K562 (cell line): ENCODE data around the gene PIM3. TPM values are rescaled to one million over a fixed set of nuclear protein-coding genes. Genes with fewer than 3 reads are reported as not detected.

Source experiments
- CAMTA2 ChIP-seq: fragments of 250-450 bp; sonication (Bioruptor Pico); conservative IDR thresholded peaks from 2 replicates; pipeline ENCODE4 v1.5.1; 2022
- CHD1 ChIP-seq: fragments of 200-600 bp; sonication (generic); IDR thresholded peaks from one replicate; pipeline ENCODE4 v1.6.1; 2012; ENCODE audit warnings: mild to moderate bottlenecking, moderate library complexity, low read length, inconsistent platforms
- HEY1 ChIP-seq: fragments of 250-450 bp; sonication (Bioruptor Pico); IDR thresholded peaks from 2 replicates; pipeline ENCODE4 v1.5.0; 2020; ENCODE audit warnings: mild to moderate bottlenecking, moderate library complexity, borderline replicate concordance
- KDM1A ChIP-seq, 2 experiments: fragments of 450-650 bp; IDR thresholded peaks; 2 replicates each; pipeline ENCODE4 v1.6.1; 2016; ENCODE audit warnings: mild to moderate bottlenecking in 2 of 2
- KDM5B ChIP-seq: fragments of 200-600 bp; sonication (generic); IDR thresholded peaks from 2 replicates; pipeline ENCODE4 v1.6.1; 2012; ENCODE audit warnings: low read depth, mild to moderate bottlenecking, moderate library complexity, low read length, control low read depth, inconsistent platforms; ENCODE audit not compliant: insufficient replicate concordance
- PHF20 ChIP-seq: fragments of 450-650 bp; IDR thresholded peaks from 2 replicates; pipeline ENCODE4 v1.6.1; 2018; ENCODE audit not compliant: partially characterized antibody
- RBM15 ChIP-seq: fragments of 200-400 bp; formaldehyde crosslinking; IDR thresholded peaks from 2 replicates; pipeline ENCODE4 v1.6.1; 2018; ENCODE audit warnings: mild to moderate bottlenecking, low read length, moderate library complexity; ENCODE audit not compliant: insufficient read depth
- RBM39 ChIP-seq: fragments of 200-400 bp; formaldehyde crosslinking; optimal IDR thresholded peaks from 2 replicates; pipeline ENCODE3; 2018; ENCODE audit warnings: low read depth, low read length
- RNF2 ChIP-seq: sonication (generic); IDR thresholded peaks from 2 replicates; pipeline ENCODE4 v1.6.1; 2016
- RUNX1 ChIP-seq: sonication (generic); IDR thresholded peaks from 2 replicates; pipeline ENCODE4 v1.6.1; 2016; ENCODE audit warnings: antibody characterized with exemption, low read depth
- SETDB1 ChIP-seq: IDR thresholded peaks from one replicate; pipeline ENCODE4 v1.6.1; 2012; ENCODE audit warnings: low read length, control low read depth, inconsistent platforms
- SNIP1 ChIP-seq: fragments of 450-650 bp; IDR thresholded peaks from 2 replicates; pipeline ENCODE4 v1.7.1; 2017; ENCODE audit warnings: low read depth, mild to moderate bottlenecking
- ZNF174 ChIP-seq: fragments of 250-450 bp; sonication (Bioruptor Pico); IDR thresholded peaks from 2 replicates; pipeline ENCODE4 v1.4.0; 2020; ENCODE audit warnings: mild to moderate bottlenecking
- ZNF311 ChIP-seq: fragments of 250-450 bp; sonication (Bioruptor Pico); IDR thresholded peaks from 2 replicates; pipeline ENCODE4 v1.4.0; 2020; ENCODE audit warnings: mild to moderate bottlenecking, moderate library complexity
- ZNF507 ChIP-seq: conservative IDR thresholded peaks from 2 replicates; pipeline ENCODE4 v1.6.1; 2017; ENCODE audit warnings: missing genetic modification characterization, missing compliant biosample characterization
- ZNF764 ChIP-seq: fragments of 250-450 bp; sonication (Bioruptor Pico); IDR thresholded peaks from 2 replicates; pipeline ENCODE4 v1.4.0; 2020; ENCODE audit warnings: low read depth, mild to moderate bottlenecking, moderate library complexity
- polyA plus RNA-seq, 8 experiments: library from polyadenylated mRNA; depleted of rRNA in 4 of 8; stranded (reverse) in 5 of 8; unstranded in 3 of 8; fragments of >200 nt; fragmentation: Nextera tagmentation in 2 of 8; fragmentation: Illumina TruSeq in 1 of 8; extraction: Ambion mirVana in 2 of 8; extraction: Trizol in 1 of 8; gene quantifications; 2 replicates each; pipeline versions ENCODE4 v1.2.1 to v1.2.3, GENCODE V29; 2011 to 2014; ENCODE audit warnings: inconsistent platforms in 1 of 8, missing spikeins in 1 of 8
- total RNA-seq, 7 experiments: library from RNA; depleted of rRNA in 6 of 7; stranded (reverse); fragments of >200 nt in 6 of 7; fragmentation: Illumina TruSeq in 2 of 7; extraction: Trizol in 2 of 7; gene quantifications; 2 replicates each; pipeline versions ENCODE4 v1.2.1 to v1.2.3, GENCODE V29; 2011 to 2021; ENCODE audit warnings: low replicate concordance in 1 of 7
- TF ChIP-seq, protein P1 (sequence below): fragments of 450-650 bp; IDR thresholded peaks from 2 replicates; pipeline ENCODE4 v1.6.1; 2018; ENCODE audit warnings: mild to moderate bottlenecking, low read depth; ENCODE audit not compliant: partially characterized antibody
- TF ChIP-seq, protein P2 (sequence below), 2 experiments: IDR thresholded peaks; 2 replicates each; pipeline ENCODE4 v1.6.1; 2012; ENCODE audit warnings: improper control_type of control experiment in 2 of 2, low read depth in 2 of 2, low read length in 2 of 2, borderline replicate concordance in 1 of 2
- TF ChIP-seq, protein P3 (sequence below): fragments of 250-450 bp; sonication (Bioruptor Pico); IDR thresholded peaks from 2 replicates; pipeline ENCODE4 v1.5.0; 2021; ENCODE audit warnings: mild to moderate bottlenecking, borderline replicate concordance
- TF ChIP-seq, protein P4 (sequence below): fragments of 250-450 bp; sonication (Bioruptor Pico); IDR thresholded peaks from 2 replicates; pipeline ENCODE4 v1.4.0; 2020; ENCODE audit warnings: mild to moderate bottlenecking

The PIM3 gene
- total and polyA plus RNA-seq, 9 of the 15 experiments (the other 6 are each of a cell fraction or from before 2014, with no cell fraction given): 0.24 to 40.5 (median 5.3) TPM

DNA sequence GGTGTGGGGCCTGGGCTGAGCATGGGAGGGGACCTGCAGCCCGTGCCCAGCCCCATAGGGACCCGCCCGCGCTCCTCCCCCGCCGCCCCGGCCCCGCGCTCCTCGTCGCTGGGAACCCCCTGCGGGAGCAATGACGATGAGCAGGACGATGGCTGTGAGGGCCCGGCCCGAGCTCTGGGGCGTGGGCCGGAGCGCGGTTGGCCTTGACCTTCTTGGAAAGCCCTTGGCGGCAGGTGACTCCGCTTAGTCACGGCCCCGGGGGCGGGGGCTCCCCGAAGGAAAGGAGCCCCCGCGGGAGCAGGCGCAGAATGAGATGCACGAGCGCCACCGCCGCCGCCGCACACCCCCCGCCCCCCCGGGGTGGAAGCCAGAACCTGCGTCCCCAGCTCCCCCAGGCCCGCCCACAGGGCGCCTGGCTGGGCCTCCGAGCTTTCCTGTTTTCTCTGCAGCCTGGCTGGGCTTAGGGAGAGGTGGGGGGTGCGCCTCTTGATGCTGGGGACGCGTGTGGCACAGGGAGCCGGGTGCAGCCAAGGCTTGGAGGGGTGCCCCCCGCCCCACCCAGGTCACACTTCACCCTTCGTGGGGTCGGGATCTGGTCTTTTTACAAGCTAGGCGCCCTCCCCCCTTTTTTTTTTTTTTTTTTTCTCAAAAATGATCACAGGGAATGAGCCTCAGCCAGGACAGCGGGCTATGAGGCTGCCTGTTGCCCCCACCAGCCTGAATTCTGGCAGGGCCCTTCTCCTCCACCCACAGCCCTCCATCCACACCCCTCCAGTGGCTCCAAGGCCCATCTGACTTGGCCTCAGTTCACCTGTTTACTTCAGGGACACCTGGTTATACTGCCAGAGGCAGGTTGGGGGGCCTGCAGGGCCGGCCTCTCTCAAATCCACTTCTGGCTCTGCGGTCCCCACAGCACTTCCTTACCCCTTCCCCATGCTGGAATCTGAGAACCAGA, 24.3 kb upstream of the PIM3 start (continued):
- TF ChIP-seq KDM5B (no peak), CAMTA2 (CRISPR knock-in tag) (no peak), ZNF311 (no peak), SNIP1 (no peak), RUNX1 (no peak), ZNF764 (CRISPR knock-in tag) (no peak), KDM1A (IDR thresholded peaks at IDR 0.05) (0 out of 4 replicates have a peak, but pooled peaks of 1 of the 2 experiments have one; percentile 12), SETDB1 (no peak), RBM39 (no peak), RNF2 (0 out of 2 replicates have a peak, but pooled peaks have one; percentile 40), HEY1 (CRISPR knock-in tag) (no peak), RBM15 (no peak), CHD1 (no peak), ZNF174 (no peak), ZNF507 (no peak), PHF20 (no peak)
- TF ChIP-seq, protein P1, sequence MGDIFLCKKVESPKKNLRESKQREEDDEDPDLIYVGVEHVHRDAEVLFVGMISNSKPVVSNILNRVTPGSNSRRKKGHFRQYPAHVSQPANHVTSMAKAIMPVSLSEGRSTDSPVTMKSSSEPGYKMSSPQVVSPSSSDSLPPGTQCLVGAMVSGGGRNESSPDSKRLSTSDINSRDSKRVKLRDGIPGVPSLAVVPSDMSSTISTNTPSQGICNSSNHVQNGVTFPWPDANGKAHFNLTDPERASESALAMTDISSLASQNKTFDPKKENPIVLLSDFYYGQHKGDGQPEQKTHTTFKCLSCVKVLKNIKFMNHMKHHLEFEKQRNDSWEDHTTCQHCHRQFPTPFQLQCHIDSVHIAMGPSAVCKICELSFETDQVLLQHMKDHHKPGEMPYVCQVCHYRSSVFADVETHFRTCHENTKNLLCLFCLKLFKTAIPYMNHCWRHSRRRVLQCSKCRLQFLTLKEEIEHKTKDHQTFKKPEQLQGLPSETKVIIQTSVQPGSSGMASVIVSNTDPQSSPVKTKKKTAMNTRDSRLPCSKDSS: no peak
- TF ChIP-seq, protein P2, sequence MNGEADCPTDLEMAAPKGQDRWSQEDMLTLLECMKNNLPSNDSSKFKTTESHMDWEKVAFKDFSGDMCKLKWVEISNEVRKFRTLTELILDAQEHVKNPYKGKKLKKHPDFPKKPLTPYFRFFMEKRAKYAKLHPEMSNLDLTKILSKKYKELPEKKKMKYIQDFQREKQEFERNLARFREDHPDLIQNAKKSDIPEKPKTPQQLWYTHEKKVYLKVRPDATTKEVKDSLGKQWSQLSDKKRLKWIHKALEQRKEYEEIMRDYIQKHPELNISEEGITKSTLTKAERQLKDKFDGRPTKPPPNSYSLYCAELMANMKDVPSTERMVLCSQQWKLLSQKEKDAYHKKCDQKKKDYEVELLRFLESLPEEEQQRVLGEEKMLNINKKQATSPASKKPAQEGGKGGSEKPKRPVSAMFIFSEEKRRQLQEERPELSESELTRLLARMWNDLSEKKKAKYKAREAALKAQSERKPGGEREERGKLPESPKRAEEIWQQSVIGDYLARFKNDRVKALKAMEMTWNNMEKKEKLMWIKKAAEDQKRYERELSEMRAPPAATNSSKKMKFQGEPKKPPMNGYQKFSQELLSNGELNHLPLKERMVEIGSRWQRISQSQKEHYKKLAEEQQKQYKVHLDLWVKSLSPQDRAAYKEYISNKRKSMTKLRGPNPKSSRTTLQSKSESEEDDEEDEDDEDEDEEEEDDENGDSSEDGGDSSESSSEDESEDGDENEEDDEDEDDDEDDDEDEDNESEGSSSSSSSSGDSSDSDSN (IDR thresholded peaks at IDR 0.05; ENCODE audit: borderline replicate concordance in 1 of 2, low read depth in 2 of 2, low read length in 2 of 2): peak; percentile 37 to 83; a peak in 2 of 4 replicates
- TF ChIP-seq, protein P3, sequence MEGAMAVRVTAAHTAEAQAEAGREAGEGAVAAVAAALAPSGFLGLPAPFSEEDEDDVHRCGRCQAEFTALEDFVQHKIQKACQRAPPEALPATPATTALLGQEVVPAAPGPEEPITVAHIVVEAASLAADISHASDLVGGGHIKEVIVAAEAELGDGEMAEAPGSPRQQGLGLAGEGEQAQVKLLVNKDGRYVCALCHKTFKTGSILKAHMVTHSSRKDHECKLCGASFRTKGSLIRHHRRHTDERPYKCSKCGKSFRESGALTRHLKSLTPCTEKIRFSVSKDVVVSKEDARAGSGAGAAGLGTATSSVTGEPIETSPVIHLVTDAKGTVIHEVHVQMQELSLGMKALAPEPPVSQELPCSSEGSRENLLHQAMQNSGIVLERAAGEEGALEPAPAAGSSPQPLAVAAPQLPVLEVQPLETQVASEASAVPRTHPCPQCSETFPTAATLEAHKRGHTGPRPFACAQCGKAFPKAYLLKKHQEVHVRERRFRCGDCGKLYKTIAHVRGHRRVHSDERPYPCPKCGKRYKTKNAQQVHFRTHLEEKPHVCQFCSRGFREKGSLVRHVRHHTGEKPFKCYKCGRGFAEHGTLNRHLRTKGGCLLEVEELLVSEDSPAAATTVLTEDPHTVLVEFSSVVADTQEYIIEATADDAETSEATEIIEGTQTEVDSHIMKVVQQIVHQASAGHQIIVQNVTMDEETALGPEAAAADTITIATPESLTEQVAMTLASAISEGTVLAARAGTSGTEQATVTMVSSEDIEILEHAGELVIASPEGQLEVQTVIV (CRISPR knock-in tag): no peak
- TF ChIP-seq, protein P4, sequence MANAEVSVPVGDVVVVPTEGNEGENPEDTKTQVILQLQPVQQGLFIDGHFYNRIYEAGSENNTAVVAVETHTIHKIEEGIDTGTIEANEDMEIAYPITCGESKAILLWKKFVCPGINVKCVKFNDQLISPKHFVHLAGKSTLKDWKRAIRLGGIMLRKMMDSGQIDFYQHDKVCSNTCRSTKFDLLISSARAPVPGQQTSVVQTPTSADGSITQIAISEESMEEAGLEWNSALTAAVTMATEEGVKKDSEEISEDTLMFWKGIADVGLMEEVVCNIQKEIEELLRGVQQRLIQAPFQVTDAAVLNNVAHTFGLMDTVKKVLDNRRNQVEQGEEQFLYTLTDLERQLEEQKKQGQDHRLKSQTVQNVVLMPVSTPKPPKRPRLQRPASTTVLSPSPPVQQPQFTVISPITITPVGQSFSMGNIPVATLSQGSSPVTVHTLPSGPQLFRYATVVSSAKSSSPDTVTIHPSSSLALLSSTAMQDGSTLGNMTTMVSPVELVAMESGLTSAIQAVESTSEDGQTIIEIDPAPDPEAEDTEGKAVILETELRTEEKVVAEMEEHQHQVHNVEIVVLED (CRISPR knock-in tag): no peak
